ENCODE data around the gene KCTD16. TPM values are rescaled to one million over a fixed set of nuclear protein-coding genes. Genes with fewer than 3 reads are reported as not detected.

The KCTD16 gene
- total RNA-seq, 4 donors from 2014 or later = under 0.01 to 1.7 (median 0.18) TPM

- Histone ChIP-seq H3K4me1 (no peaks in the 10 kb centered on the region), H3K27ac (no peak overlapping the region), H3K4me3 (no peak overlapping the region), H3K36me3 (no peaks in the 10 kb centered on the region), H3K9me3 (no peaks in the 10 kb centered on the region), H3K27me3 (no peaks in the 10 kb centered on the region)
- DNase-seq = no peak
- TF ChIP-seq POLR2A (IDR thresholded peaks at IDR 0.05) (no peak), CTCF (IDR thresholded peaks at IDR 0.05) (no peak)
These were observed 316.5 kb downstream of the KCTD16 start for GRCh38 chr5:144487207-144487606.

GRCh38 chr5:144487761-144488160 is 317.1 kb downstream of the KCTD16 start:
- H3K4me3 ChIP-seq = no peak overlapping the region
- H3K4me1 ChIP-seq = no peaks in the 10 kb centered on the region
- no peak for TF ChIP-seq POLR2A (IDR thresholded peaks at IDR 0.05)
- TF ChIP-seq CTCF (IDR thresholded peaks at IDR 0.05) = no peak
- no peaks in the 10 kb centered on the region for H3K36me3 ChIP-seq
- H3K27me3 ChIP-seq = no peaks in the 10 kb centered on the region
- no peak overlapping the region for H3K27ac ChIP-seq
- no peak for DNase-seq
- no peaks in the 10 kb centered on the region for H3K9me3 ChIP-seq

- Histone ChIP-seq H3K27me3 (no peaks in the 10 kb centered on the region), H3K9me3 (no peaks in the 10 kb centered on the region), H3K4me3 (no peak overlapping the region), H3K27ac (no peak overlapping the region), H3K36me3 (no peaks in the 10 kb centered on the region), H3K4me1 (no peaks in the 10 kb centered on the region)
- no peak for TF ChIP-seq CTCF (IDR thresholded peaks at IDR 0.05)
- TF ChIP-seq POLR2A (IDR thresholded peaks at IDR 0.05) = no peak
- no peak for DNase-seq
These were observed 332.4 kb downstream of the KCTD16 start for GRCh38 chr5:144503123-144503522.

DNA sequence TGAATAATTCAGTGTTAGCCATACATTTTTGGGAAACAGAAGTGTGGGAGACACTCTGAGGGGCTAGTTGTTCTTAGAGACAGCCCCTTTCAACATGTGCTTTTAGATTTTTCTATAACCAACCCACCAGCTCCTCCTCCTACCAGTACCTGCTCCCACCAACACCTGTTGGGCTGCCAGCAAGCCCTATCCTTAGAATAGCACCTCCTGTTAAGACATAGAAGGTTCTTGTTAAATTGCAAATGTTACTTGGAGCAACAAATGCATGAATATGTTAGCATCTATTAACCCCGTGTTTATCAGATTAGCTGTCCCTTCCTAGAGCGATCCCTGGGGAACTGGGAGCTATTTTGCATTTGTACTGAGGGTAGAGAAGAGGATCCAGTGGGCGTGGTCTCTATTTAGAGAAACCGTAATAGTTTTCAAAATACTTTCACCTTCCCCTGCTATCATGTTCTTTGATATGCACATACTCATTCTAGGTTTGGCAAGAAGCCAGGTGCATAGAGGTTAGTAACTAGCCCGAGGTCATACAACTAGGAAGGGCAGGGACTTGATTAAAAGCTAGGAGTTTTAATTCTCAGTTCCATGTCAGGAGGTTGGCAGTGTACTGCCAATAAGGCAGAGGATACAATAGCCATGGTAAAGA is 334.4 kb downstream of the KCTD16 start:
- DNase-seq = no peak
- Histone ChIP-seq H3K4me3 (no peak overlapping the region), H3K27me3 (no peaks in the 10 kb centered on the region), H3K4me1 (no peaks in the 10 kb centered on the region), H3K36me3 (no peaks in the 10 kb centered on the region), H3K9me3 (no peaks in the 10 kb centered on the region), H3K27ac (no peak overlapping the region)
- TF ChIP-seq CTCF (IDR thresholded peaks at IDR 0.05) (no peak), POLR2A (IDR thresholded peaks at IDR 0.05) (no peak)

DNA sequence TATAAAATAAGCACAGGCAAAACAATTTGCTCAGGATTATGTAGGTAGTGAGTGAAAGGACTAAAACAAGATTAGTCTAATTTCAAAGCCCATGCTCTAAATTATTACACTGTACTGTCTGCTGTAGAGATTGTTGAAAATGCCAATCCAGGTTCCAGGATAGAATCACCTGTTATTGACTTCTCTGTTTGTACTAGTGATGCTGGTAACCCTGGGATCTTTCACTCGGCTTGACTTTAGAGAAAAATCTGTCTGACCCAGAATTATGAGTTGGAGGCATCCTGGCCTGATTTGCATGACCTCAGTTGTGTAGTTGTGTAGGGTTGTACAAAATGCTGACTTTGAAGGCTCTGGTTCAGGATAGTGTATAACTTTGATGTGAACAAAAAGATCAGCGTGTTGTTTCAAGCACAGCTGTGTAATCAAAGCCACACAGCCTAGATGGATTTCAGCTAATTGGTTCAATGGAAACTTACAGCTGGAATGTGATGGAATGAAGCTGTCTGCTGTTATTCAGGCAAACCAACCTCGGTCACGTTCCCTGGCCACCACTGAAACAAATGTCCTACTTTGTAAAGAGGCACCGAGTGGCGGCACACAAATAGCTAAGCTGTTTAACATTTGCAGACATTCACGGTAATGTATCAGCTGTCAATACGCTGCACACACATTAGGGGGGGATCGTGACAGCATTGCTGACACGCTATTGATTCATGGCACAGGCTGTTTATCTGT is 340.3 kb downstream of the KCTD16 start:
- Histone ChIP-seq H3K36me3 (no peaks in the 10 kb centered on the region), H3K9me3 (no peaks in the 10 kb centered on the region), H3K4me3 (no peak overlapping the region), H3K27ac (no peak overlapping the region), H3K27me3 (no peaks in the 10 kb centered on the region), H3K4me1 (no peaks in the 10 kb centered on the region)
- TF ChIP-seq CTCF (IDR thresholded peaks at IDR 0.05) = no peak
- no peak for TF ChIP-seq POLR2A (IDR thresholded peaks at IDR 0.05)
- DNase-seq = no peak

Data from Peyer's patch (tissue), 4 donors.